NCI-H82 treated with DMSO at 0.1 percent for 48 hours (cell line): ENCODE results near the gene ANO3.
"Not testable (repeated sequence)": the region's sequence is repeated elsewhere in the genome, so short reads cannot be mapped to it uniquely, and the experiment has no call there.

ENCODE experiments used
- DNase-seq: peaks from one replicate; lab custom pipeline; 2025; ENCODE audit not compliant: unreplicated experiment; lab: John Stamatoyannopoulos, UW

The ANO3 gene

DNA sequence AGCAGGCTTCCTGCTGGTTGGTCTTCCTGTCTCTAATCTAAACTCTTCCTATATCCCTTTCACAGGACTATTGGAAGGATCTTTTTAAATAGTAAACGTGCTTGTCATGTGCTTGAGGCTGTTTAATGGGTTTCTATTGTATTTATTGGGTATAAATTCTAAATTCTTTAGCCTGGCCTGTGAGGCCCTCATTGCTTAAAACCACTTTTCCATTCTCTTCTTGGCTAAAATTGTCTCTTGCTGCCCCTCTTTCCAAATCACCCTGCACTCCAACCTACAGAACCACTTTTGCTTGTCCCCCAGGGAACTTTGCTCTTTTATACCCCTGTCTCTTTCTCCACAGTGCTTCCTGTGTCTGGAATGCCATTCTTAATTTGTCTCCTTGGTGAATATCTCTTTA, 286.5 kb downstream of the ANO3 start:
- no peak for DNase-seq

GRCh38 chr11:26620282-26621045, 288.5 kb downstream of the ANO3 start:
- DNase-seq: no peak

GRCh38 chr11:26621132-26621531, 289.2 kb downstream of the ANO3 start:
- no peak for DNase-seq

- no peak for DNase-seq
These were observed 290.3 kb downstream of the ANO3 start for GRCh38 chr11:26622181-26622580.

DNA sequence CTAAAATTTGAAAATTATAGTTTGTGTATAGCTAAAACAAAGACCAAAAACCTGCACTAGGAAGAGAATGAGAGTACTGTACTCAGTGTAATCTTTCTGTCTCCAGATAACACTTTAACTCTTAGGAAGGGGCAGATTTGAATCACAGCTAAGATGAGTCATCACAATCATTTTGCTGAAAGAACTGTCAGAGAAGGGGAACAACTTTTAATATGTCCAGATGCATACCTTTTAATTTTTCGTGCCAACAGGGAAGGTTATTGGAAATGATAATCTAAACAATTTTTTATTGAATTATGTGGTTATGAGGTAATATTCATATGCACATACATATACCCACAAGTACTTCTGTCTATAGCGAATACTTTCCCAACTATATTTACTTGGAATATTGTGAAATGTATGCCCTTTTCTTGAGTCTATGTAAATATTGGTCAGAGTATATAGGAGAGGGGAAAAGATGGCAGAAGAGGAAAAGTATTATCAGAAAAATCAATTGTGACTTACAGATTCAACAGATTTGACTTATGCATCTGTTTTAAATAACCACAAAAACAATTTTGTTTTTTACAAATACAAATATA, 291.2 kb downstream of the ANO3 start:
- no peak for DNase-seq

GRCh38 chr11:26626346-26626745, 294.4 kb downstream of the ANO3 start:
- DNase-seq: no peak

DNA sequence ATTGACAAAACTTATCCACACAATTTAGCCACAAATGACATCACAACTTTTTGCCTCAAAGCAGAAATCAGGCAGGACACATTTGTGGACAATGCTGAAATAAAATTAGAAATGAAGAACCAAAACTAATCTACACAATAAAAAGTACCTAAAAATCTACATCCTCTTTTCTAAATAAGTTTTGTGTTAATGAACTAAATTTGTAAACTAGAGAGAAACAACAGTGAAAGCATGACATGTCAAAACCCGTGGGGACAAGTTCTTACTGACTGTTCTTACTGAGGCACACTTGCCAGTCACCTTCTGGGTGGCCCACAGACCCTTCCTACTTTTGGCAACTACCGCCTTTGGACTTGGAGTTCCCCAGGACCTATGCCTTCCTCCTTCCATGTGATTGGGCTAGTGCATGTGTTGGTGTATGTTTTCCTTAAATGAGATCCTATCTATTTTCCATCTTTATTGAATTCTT, 300.8 kb downstream of the ANO3 start:
- no peak for DNase-seq

DNA sequence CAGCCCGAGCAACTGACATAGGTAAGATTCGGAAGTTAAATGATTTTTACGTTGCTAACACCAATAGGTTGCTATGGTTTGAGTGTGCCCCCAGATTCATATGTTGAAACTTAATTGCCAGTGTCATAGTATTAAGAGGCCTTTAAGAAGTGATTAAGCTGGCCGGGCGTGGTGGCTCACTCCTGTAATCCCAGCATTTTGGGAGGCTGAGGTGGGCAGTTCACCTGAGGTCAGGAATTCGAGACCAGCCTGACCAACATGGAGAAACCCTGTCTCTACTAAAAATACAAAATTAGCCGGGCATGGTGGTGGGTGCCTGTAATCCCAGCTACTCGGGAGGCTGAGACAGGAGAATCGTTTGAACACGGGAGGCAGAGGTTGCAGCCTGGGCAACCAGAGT, 311.4 kb downstream of the ANO3 start:
- not testable (repeated sequence) for DNase-seq

GRCh38 chr11:26649884-26650283, 318.0 kb downstream of the ANO3 start:
- peak; percentile 36 for DNase-seq

GRCh38 chr11:26651916-26652315, 320.0 kb downstream of the ANO3 start:
- DNase-seq: no peak

- DNase-seq: no peak
These were observed 323.4 kb downstream of the ANO3 start for GRCh38 chr11:26655287-26655686.

DNA sequence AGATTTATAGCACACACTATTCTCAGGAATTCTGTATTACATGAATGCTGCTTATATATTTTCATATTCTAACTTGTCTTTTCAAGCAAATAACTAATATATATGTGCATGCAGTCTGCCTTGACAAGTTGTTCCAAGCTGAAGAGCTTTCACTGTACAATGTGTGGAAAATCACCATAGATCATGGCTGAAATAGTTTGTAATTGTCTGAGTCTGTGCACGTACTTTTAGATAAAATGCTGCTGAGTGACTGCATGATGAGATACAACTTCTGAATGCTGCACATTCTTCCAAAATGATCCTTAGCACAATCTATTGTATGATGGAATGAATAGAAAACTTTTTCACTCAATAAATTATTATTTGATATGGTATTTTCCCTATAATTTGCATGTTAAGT, 331.0 kb downstream of the ANO3 start:
- no peak for DNase-seq

DNA sequence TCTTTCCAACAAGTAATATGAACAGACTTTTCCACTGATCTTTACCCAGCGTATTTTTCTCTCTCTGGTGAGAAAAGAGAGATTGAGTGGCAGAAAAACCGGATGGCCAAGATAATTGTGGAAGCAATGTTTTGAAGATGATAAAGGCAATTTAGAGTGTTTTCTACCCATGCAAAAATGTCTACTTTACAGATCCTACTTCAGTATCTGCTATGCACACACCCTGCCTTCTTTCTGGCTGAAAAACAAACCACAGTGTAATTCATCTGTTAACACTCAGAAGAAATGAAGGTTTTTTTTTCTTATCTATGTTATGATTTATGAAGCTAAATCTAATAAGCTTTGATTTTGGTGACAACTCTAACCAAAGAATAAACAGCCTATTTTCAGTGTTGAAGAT, 333.1 kb downstream of the ANO3 start:
- DNase-seq: no peak

GRCh38 chr11:26665946-26666345, 334.0 kb downstream of the ANO3 start:
- no peak for DNase-seq

DNA sequence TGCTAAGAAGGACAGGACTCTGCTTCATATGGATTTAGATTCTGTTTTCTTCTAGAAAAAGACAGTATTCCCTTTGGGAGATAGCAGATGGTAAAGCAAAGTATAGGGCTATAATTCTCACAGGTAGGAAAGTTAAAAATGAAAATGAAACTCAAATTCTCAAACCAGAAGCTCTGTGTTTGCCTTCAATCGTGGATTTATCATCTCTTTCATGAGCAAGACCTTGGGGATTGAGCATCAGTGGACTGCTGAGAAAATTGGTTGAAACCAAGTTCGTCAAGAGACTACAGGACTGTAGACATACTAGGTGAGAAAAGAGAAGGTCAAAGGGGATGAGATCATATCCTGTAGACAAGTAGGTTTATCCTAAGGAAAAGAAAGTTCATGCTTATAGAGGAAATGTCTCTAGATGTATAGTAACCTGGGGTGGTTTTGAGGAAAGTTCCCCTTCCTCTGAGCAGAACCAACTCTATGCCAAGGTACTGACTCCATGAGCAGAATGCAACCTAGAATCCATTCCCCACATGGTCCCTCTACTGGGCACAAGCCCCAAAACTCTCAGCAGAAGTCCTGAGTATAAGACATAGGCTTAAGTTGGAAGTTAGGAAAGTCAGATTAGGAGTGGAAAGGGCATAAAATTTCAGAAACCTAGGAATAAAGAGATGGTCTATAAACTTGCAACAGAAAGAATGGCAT, 343.5 kb downstream of the ANO3 start:
- DNase-seq: no peak

GRCh38 chr11:26676641-26677040, 344.7 kb downstream of the ANO3 start:
- no peak for DNase-seq

- DNase-seq: no peak
These were observed 345.6 kb downstream of the ANO3 start for GRCh38 chr11:26677566-26677965.

DNA sequence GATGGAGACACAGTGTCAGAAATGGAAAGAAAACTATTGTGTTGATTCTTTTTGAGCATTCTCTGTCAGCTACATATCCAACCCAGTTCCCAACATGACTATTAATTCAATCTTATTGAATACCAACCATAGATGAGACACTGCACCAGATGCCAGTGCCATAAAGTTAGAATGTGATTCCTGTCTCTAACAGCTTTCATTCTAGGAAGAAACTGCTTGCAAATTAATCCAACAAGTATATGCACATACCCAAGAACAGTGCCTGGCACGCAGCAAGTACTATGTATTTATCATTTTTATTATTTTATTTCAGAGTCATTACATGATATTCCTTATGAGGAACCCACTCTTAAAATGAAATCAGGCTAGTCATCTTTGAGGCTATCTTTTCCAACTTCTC, 355.4 kb downstream of the ANO3 start:
- DNase-seq: no peak

GRCh38 chr11:26688701-26689100, 356.8 kb downstream of the ANO3 start:
- no peak for DNase-seq

DNA sequence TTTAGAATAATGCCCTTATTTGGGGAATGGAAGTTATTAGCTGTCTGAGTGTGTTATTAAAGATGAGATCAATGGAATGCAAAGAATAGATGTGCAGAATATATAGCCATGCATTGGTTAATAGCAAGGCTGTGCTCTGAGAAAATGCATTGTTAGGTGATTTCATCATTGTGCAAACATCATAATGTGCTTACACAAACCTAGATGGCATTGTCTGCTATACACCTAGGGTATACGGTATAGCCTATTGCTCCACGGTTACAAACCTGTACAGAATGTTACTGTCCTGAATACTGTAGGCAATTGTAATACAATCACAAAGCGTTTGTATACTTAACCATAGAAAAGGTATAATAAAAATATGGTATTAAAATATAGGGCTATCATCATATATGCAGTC, 364.4 kb downstream of the ANO3 start:
- no peak for DNase-seq

GRCh38 chr11:26698224-26698623, 366.3 kb downstream of the ANO3 start:
- DNase-seq: no peak

DNA sequence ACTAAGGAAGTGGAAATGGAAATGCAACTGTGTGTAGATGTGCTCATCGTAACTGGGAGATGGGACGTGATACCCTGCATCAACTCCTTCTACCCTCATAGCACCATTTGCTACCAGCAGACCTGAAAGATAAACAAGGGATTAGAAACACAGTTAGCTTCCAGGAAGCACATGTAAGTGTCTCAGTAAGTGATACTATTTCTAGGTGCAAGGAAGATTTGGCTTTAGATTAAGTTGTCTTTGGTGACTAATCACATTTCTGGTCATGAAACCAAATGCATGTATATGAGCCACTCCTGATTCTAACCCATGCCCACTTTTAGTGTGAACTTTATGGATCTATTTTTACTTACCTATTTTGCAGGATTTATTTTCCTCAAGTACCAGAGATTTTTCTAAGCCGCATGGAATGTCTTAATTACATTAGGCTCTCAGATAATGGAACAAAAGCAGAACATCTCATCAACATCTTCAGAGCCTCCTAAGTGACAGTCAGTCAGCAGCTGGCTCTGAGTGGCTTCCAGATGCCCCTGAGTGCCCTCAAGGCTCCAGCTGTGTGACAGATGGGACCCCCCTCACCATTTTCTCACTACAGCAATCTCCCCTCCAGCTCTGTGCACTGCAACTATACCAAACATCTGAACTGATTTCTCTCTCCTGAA, 368.8 kb downstream of the ANO3 start:
- DNase-seq: peak; percentile 71
